Stimulated activated naive CD8-positive, alpha-beta T cell treated with anti-CD3 and anti-CD28 coated beads, Interleukin-15, Interleukin-2, amounts not matched to agents 100 ng/mL and 50 ng/mL, for 24 hours (primary cell): ENCODE data around the gene DLG2.

Experiments used
- H3K27ac Mint-ChIP-seq: one replicate; pipeline ENCODE4 v1.8.0; 2021; ENCODE audit warnings: mild to moderate bottlenecking, mixed read lengths
- H3K27me3 Mint-ChIP-seq: one replicate; pipeline ENCODE4 v1.8.0; 2021; ENCODE audit warnings: mixed read lengths
- H3K36me3 Mint-ChIP-seq: one replicate; pipeline ENCODE4 v1.8.0; 2021; ENCODE audit warnings: low read depth, mixed read lengths
- H3K4me1 Mint-ChIP-seq: one replicate; pipeline ENCODE4 v1.8.0; 2021; ENCODE audit warnings: low read depth, mixed read lengths
- H3K4me3 Mint-ChIP-seq: one replicate; pipeline ENCODE4 v1.8.0; 2021; ENCODE audit warnings: mild to moderate bottlenecking, mixed read lengths
- H3K9me3 Mint-ChIP-seq: one replicate; pipeline ENCODE4 v1.8.0; 2021; ENCODE audit warnings: mixed read lengths

The DLG2 gene

GRCh38 chr11:84724256-84724655 lies 902.9 kb downstream of the DLG2 start:
- Mint-ChIP-seq H3K36me3 (no peaks in the 10 kb centered on the region), H3K27me3 (peaks cover 16% of the 10 kb centered on the region), H3K4me3 (no peak overlapping the region), H3K4me1 (peaks cover 11% of the 10 kb centered on the region), H3K27ac (no peak overlapping the region), H3K9me3 (peaks cover 5% of the 10 kb centered on the region)

- H3K27ac Mint-ChIP-seq = no peak overlapping the region
- H3K4me1 Mint-ChIP-seq = peaks cover 11% of the 10 kb centered on the region
- H3K36me3 Mint-ChIP-seq = no peaks in the 10 kb centered on the region
- no peak overlapping the region for H3K4me3 Mint-ChIP-seq
- peaks cover 5% of the 10 kb centered on the region for H3K9me3 Mint-ChIP-seq
- peaks cover 19% of the 10 kb centered on the region for H3K27me3 Mint-ChIP-seq
These were observed 904.5 kb downstream of the DLG2 start for GRCh38 chr11:84722583-84723108.

GRCh38 chr11:84721561-84721961 lies 905.6 kb downstream of the DLG2 start:
- H3K27me3 Mint-ChIP-seq = peaks cover 19% of the 10 kb centered on the region

GRCh38 chr11:84720706-84721402 lies 906.3 kb downstream of the DLG2 start:
- Mint-ChIP-seq H3K36me3 (no peaks in the 10 kb centered on the region), H3K4me3 (peak overlapping the region; percentile 71), H3K27ac (no peak overlapping the region), H3K9me3 (peaks cover 5% of the 10 kb centered on the region), H3K27me3 (peaks cover 19% of the 10 kb centered on the region), H3K4me1 (peaks cover 11% of the 10 kb centered on the region)

More at GRCh38 chr11:84721561-84721961, 905.6 kb downstream of the DLG2 start:
- H3K4me1 Mint-ChIP-seq = peaks cover 11% of the 10 kb centered on the region
- H3K4me3 Mint-ChIP-seq = peak overlapping the region; percentile 71
- H3K9me3 Mint-ChIP-seq = peaks cover 5% of the 10 kb centered on the region
- H3K27ac Mint-ChIP-seq = no peak overlapping the region
- no peaks in the 10 kb centered on the region for H3K36me3 Mint-ChIP-seq

- peaks cover 5% of the 10 kb centered on the region for H3K9me3 Mint-ChIP-seq
- H3K27me3 Mint-ChIP-seq = peaks cover 19% of the 10 kb centered on the region
- peak overlapping the region; percentile 71 for H3K4me3 Mint-ChIP-seq
- no peaks in the 10 kb centered on the region for H3K36me3 Mint-ChIP-seq
- H3K4me1 Mint-ChIP-seq = peaks cover 11% of the 10 kb centered on the region
- H3K27ac Mint-ChIP-seq = peak overlapping the region; percentile 61
These were observed 907.1 kb downstream of the DLG2 start for GRCh38 chr11:84719935-84720577.

- no peak overlapping the region for H3K27ac Mint-ChIP-seq
- no peak overlapping the region for H3K4me3 Mint-ChIP-seq
These were observed 912.8 kb downstream of the DLG2 start for GRCh38 chr11:84714316-84714780.

GRCh38 chr11:84691830-84692229 lies 935.3 kb downstream of the DLG2 start:
- no peak overlapping the region for H3K27ac Mint-ChIP-seq
- H3K36me3 Mint-ChIP-seq = no peaks in the 10 kb centered on the region
- H3K9me3 Mint-ChIP-seq = peaks cover 15% of the 10 kb centered on the region
- no peaks in the 10 kb centered on the region for H3K27me3 Mint-ChIP-seq
- H3K4me1 Mint-ChIP-seq = no peaks in the 10 kb centered on the region
- H3K4me3 Mint-ChIP-seq = no peak overlapping the region

More at GRCh38 chr11:84714316-84714780, 912.8 kb downstream of the DLG2 start:
- Mint-ChIP-seq H3K4me1 (no peaks in the 10 kb centered on the region), H3K9me3 (peaks cover 5% of the 10 kb centered on the region), H3K36me3 (no peaks in the 10 kb centered on the region), H3K27me3 (peaks cover 4% of the 10 kb centered on the region)

GRCh38 chr11:84687433-84687832 lies 939.7 kb downstream of the DLG2 start:
- H3K4me3 Mint-ChIP-seq = no peak overlapping the region

GRCh38 chr11:84686716-84687115 lies 940.4 kb downstream of the DLG2 start:
- H3K9me3 Mint-ChIP-seq = peaks cover 6% of the 10 kb centered on the region
- no peaks in the 10 kb centered on the region for H3K27me3 Mint-ChIP-seq
- H3K27ac Mint-ChIP-seq = no peak overlapping the region

More at GRCh38 chr11:84687433-84687832, 939.7 kb downstream of the DLG2 start:
- Mint-ChIP-seq H3K27me3 (no peaks in the 10 kb centered on the region), H3K9me3 (peaks cover 11% of the 10 kb centered on the region), H3K27ac (no peak overlapping the region), H3K36me3 (no peaks in the 10 kb centered on the region), H3K4me1 (no peaks in the 10 kb centered on the region)

DNA sequence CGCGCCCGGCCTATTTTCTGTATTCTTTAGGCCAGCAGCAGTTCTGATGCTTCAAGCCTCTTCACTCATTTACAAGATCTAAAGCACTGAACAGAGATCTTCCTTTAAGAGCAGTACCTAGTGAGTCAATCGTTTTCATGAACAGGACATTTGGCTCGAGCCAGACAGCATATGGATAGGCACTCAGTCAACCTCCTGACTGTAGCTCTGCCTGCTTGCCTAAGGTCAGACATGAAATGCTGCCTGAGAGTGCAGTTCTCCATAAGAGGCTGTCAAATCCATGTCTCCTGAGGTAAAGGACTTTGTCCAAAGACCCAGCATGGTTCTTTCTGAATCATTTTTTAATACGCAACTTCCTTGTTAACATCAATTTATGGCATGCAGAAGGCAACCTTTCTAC lies 941.2 kb downstream of the DLG2 start:
- Mint-ChIP-seq H3K27ac (no peak overlapping the region), H3K9me3 (peaks cover 5% of the 10 kb centered on the region), H3K36me3 (no peaks in the 10 kb centered on the region), H3K4me1 (no peaks in the 10 kb centered on the region), H3K4me3 (no peak overlapping the region), H3K27me3 (no peaks in the 10 kb centered on the region)

More at GRCh38 chr11:84686716-84687115, 940.4 kb downstream of the DLG2 start:
- Mint-ChIP-seq H3K36me3 (no peaks in the 10 kb centered on the region), H3K4me1 (no peaks in the 10 kb centered on the region), H3K4me3 (no peak overlapping the region)

DNA sequence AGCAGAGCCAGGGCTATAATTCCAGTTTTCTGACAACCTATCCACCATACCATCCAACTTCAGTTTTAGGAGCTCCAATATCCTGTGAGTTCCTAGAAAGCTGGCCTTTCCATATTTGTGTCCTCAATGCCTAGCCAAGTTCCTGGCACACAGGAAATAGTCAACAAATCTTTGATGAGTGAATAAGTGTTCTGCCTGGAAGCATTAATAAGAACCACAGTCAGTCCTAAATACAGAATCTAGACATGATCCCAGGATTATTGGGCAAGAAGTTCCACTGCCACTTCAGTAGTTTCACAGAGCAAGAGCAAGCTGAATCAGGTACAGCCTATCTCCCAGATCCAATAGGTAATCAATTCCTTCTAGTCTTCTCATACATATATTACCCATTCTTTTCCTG lies 942.0 kb downstream of the DLG2 start:
- Mint-ChIP-seq H3K9me3 (peaks cover 5% of the 10 kb centered on the region), H3K27ac (no peak overlapping the region), H3K27me3 (no peaks in the 10 kb centered on the region), H3K36me3 (no peaks in the 10 kb centered on the region), H3K4me1 (no peaks in the 10 kb centered on the region), H3K4me3 (no peak overlapping the region)

- H3K9me3 Mint-ChIP-seq = peaks cover 8% of the 10 kb centered on the region
These were observed 945.7 kb downstream of the DLG2 start for GRCh38 chr11:84681456-84681855.

DNA sequence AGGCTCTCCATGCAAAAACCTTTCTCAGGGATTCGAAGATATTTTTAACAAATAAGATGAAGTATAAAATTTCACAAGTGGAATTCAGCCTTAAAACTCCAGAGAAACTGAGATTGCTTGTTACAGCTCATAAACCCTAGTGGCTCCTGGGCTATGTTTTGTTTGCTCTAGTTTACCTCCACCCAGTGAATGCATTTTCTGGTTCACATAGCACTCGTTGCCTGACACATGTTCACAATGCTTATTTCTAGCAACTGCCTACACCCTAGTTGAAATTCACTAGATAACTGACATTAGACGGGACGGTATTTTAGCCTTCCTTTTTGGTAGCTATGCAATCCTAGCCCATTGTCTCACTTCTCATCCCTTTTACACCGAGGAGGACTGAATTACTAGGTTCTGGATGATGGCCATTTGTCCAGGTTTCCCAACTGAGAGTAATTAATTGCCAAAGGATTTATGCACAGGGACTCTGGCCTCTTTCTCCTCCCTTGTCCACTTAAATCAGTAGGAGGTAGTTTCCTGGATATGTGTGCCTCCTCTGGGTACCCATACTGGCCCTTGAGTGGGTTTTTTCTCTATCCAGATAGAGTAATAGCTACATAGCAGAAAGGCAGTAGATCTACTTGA lies 951.6 kb downstream of the DLG2 start:
- no peak overlapping the region for H3K4me3 Mint-ChIP-seq
- no peak overlapping the region for H3K27ac Mint-ChIP-seq
- peaks cover 11% of the 10 kb centered on the region for H3K9me3 Mint-ChIP-seq
- no peaks in the 10 kb centered on the region for H3K4me1 Mint-ChIP-seq
- H3K36me3 Mint-ChIP-seq = no peaks in the 10 kb centered on the region
- H3K27me3 Mint-ChIP-seq = no peaks in the 10 kb centered on the region

More at GRCh38 chr11:84681456-84681855, 945.7 kb downstream of the DLG2 start:
- Mint-ChIP-seq H3K27ac (no peak overlapping the region), H3K27me3 (no peaks in the 10 kb centered on the region), H3K4me1 (no peaks in the 10 kb centered on the region), H3K4me3 (no peak overlapping the region), H3K36me3 (no peaks in the 10 kb centered on the region)

- H3K27ac Mint-ChIP-seq = no peak overlapping the region
- H3K4me3 Mint-ChIP-seq = no peak overlapping the region
- H3K4me1 Mint-ChIP-seq = no peaks in the 10 kb centered on the region
- H3K36me3 Mint-ChIP-seq = no peaks in the 10 kb centered on the region
- H3K9me3 Mint-ChIP-seq = peaks cover 17% of the 10 kb centered on the region
- H3K27me3 Mint-ChIP-seq = no peaks in the 10 kb centered on the region
These were observed 953.4 kb downstream of the DLG2 start for GRCh38 chr11:84673753-84674152.
